MM.1S (cell line): Measurements from ENCODE around the gene DPY19L1.
"Not testable (repeated sequence)": the region's sequence is repeated elsewhere in the genome, so short reads cannot be mapped to it uniquely, and the experiment has no call there.

Experiments
- DNase-seq: peaks from one replicate; pipeline ENCODE4 v3.0.0-alpha.2; 2015
- H2AFZ ChIP-seq: fragments of 300-600 bp; sonication (generic); 2 replicates; pipeline ENCODE4 v1.6.0; 2016; ENCODE audit warnings: antibody characterized with exemption, low read length
- H3F3A ChIP-seq: fragments of 300-600 bp; sonication (generic); 2 replicates; pipeline ENCODE4 v1.6.1; 2016; ENCODE audit warnings: mild to moderate bottlenecking, antibody characterized with exemption, low read length, moderate library complexity, mixed read lengths; ENCODE audit not compliant: insufficient read depth
- H3K27ac ChIP-seq: fragments of 300-600 bp; sonication (generic); 2 replicates; pipeline ENCODE4 v1.5.1; 2016; ENCODE audit warnings: mild to moderate bottlenecking, low read length
- H3K27me3 ChIP-seq: fragments of 300-600 bp; sonication (generic); replicated peaks from 2 replicates; pipeline ENCODE4 v1.6.0; 2016; ENCODE audit warnings: low read length; ENCODE audit not compliant: insufficient read depth
- H3K36me3 ChIP-seq: fragments of 300-600 bp; sonication (generic); replicated peaks from 2 replicates; pipeline ENCODE4 v1.6.1; 2016; ENCODE audit warnings: mild to moderate bottlenecking, low read length, mixed read lengths; ENCODE audit not compliant: insufficient read depth
- H3K4me1 ChIP-seq: fragments of 300-600 bp; sonication (generic); 2 replicates; pipeline ENCODE4 v1.6.1; 2016; ENCODE audit warnings: low read length, mixed read lengths
- H3K4me2 ChIP-seq: fragments of 300-600 bp; sonication (generic); 2 replicates; pipeline ENCODE4 v1.6.0; 2016; ENCODE audit warnings: low read depth, low read length
- H3K4me3 ChIP-seq: fragments of 300-600 bp; sonication (generic); 2 replicates; pipeline ENCODE4 v1.5.1; 2016; ENCODE audit warnings: low read length, mixed read lengths
- H3K79me2 ChIP-seq: fragments of 300-600 bp; sonication (generic); 2 replicates; pipeline ENCODE4 v1.6.1; 2016; ENCODE audit warnings: mixed run types, low read length, mixed read lengths
- H3K9ac ChIP-seq: fragments of 300-600 bp; sonication (generic); 2 replicates; pipeline ENCODE4 v1.6.1; 2016; ENCODE audit warnings: low read length, mixed read lengths
- H3K9me2 ChIP-seq: fragments of 300-600 bp; sonication (generic); replicated peaks from 2 replicates; pipeline ENCODE4 v1.6.1; 2016; ENCODE audit warnings: mild to moderate bottlenecking, low read length, mixed read lengths; ENCODE audit not compliant: insufficient read depth
- H3K9me3 ChIP-seq: fragments of 300-600 bp; sonication (generic); replicated peaks from 2 replicates; pipeline ENCODE4 v1.6.1; 2016; ENCODE audit warnings: mild to moderate bottlenecking, low read length, mixed read lengths; ENCODE audit not compliant: insufficient read depth
- H4K20me1 ChIP-seq: fragments of 300-600 bp; sonication (generic); 2 replicates; pipeline ENCODE4 v1.6.1; 2016; ENCODE audit warnings: mild to moderate bottlenecking, low read length, moderate library complexity, mixed read lengths; ENCODE audit not compliant: insufficient read depth
- CTCF ChIP-seq: fragments of 300-600 bp; sonication (generic); IDR thresholded peaks from 2 replicates; pipeline ENCODE4 v1.5.1; 2016; ENCODE audit warnings: antibody characterized with exemption, low read length, mixed read lengths
- EZH2 ChIP-seq: fragments of 300-600 bp; sonication (generic); optimal IDR thresholded peaks from 2 replicates; pipeline ENCODE3; 2017; ENCODE audit warnings: low read depth, mild to moderate bottlenecking, antibody characterized with exemption, low read length, mixed read lengths
- EZH2phosphoT487 ChIP-seq: fragments of 300-600 bp; sonication (generic); IDR thresholded peaks from 2 replicates; pipeline ENCODE4 v1.6.1; 2018; ENCODE audit warnings: antibody characterized with exemption, low read length

DPY19L1 gene

DNA sequence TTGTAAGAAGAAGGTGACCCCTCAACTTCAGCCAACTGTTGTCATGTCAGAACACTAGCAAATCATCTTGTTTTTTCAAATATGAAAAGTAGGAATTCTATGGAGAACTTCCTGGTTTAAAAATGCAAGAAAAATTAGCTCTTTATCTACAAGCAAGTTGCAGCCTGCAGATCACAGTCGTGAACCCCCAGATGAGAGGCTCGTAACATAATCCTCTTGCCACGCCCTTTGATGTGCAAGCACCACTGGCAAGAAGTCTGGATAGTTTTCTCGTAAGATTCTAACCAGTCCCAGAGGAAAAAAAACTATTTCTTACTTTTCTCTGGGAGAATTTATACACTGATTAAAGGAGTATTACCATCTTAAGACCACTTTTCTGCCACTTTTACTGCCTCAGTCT, 132.3 kb downstream of the DPY19L1 start:
- TF ChIP-seq CTCF = no peak
- TF ChIP-seq EZH2phosphoT487 = no peak
- no peak for TF ChIP-seq EZH2
- Histone ChIP-seq H3K79me2 (no peaks in the 10 kb centered on the region), H3K9me3 (no peaks in the 10 kb centered on the region), H3K4me1 (peaks cover 10% of the 10 kb centered on the region), H3K9me2 (no peaks in the 10 kb centered on the region), H3K36me3 (no peaks in the 10 kb centered on the region), H3K4me3 (no peak overlapping the region), H3K27me3 (no peaks in the 10 kb centered on the region), H4K20me1 (no peaks in the 10 kb centered on the region), H3K9ac (no peak overlapping the region), H3K4me2 (no peak overlapping the region), H2AFZ (no peak overlapping the region), H3K27ac (no peak overlapping the region), H3F3A (no peaks in the 10 kb centered on the region)
- DNase-seq = no peak

DNA sequence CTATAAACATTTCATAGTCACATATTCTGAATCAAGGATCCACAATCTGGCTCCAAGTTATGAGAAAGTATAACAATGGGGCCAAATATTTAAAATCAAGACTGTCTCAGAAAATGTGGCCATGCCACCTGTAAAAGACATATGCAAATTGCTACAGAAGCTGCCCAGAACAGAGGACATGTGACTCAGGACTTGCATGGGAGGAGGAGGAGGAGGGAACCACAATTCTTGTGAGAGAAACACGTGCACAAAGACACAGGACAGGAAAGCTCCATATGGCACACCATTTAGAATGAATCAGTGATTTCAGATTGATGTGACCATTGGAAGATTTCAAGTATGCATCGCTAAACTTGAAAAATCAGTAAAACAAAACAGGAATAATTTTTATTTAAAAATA, 133.4 kb downstream of the DPY19L1 start:
- H3K79me2 ChIP-seq, H3F3A ChIP-seq, H3K4me3 ChIP-seq, H2AFZ ChIP-seq, H3K27ac ChIP-seq, H3K9ac ChIP-seq, H3K27me3 ChIP-seq, H3K9me2 ChIP-seq, H4K20me1 ChIP-seq, H3K4me2 ChIP-seq, H3K36me3 ChIP-seq, H3K9me3 ChIP-seq: not testable (repeated sequence)
- peaks cover 10% of the 10 kb centered on the region for H3K4me1 ChIP-seq
- peak; percentile 34 for DNase-seq

- H3K4me2 ChIP-seq = no peak overlapping the region
- no peaks in the 10 kb centered on the region for H3K36me3 ChIP-seq
- H3K4me3 ChIP-seq = no peak overlapping the region
- peaks cover 10% of the 10 kb centered on the region for H3K4me1 ChIP-seq
- no peak overlapping the region for H3K9ac ChIP-seq
- no peaks in the 10 kb centered on the region for H3K79me2 ChIP-seq
- H3F3A ChIP-seq = no peaks in the 10 kb centered on the region
- no peak overlapping the region for H2AFZ ChIP-seq
- DNase-seq = no peak
- no peak for TF ChIP-seq CTCF
- TF ChIP-seq EZH2 = no peak
- no peak for TF ChIP-seq EZH2phosphoT487
- H3K27ac ChIP-seq = no peak overlapping the region
- no peaks in the 10 kb centered on the region for H4K20me1 ChIP-seq
- H3K27me3 ChIP-seq = no peaks in the 10 kb centered on the region
- no peaks in the 10 kb centered on the region for H3K9me3 ChIP-seq
- no peaks in the 10 kb centered on the region for H3K9me2 ChIP-seq
Observed at GRCh38 chr7:34902182-34902581, 135.1 kb downstream of the DPY19L1 start.

- Histone ChIP-seq H2AFZ (no peak overlapping the region), H3K27ac (no peak overlapping the region), H3K4me1 (peaks cover 10% of the 10 kb centered on the region), H3K79me2 (no peaks in the 10 kb centered on the region), H4K20me1 (no peaks in the 10 kb centered on the region), H3K9ac (no peak overlapping the region), H3K36me3 (no peaks in the 10 kb centered on the region), H3K9me2 (no peaks in the 10 kb centered on the region), H3K9me3 (no peaks in the 10 kb centered on the region), H3F3A (no peaks in the 10 kb centered on the region), H3K4me3 (no peak overlapping the region), H3K4me2 (no peak overlapping the region), H3K27me3 (no peaks in the 10 kb centered on the region)
- TF ChIP-seq EZH2phosphoT487 (no peak), CTCF (peak; percentile 8; the same call in 1 of the 2 replicates), EZH2 (no peak)
- no peak for DNase-seq
Observed at GRCh38 chr7:34900891-34901513, 136.3 kb downstream of the DPY19L1 start.
